ENCODE results near the gene AGBL3. TPM values are rescaled to one million over a fixed set of nuclear protein-coding genes. Genes with fewer than 3 reads are reported as not detected.

AGBL3 gene
- total and polyA plus RNA-seq, 9 of the 15 experiments (the other 6 are each of a cell fraction or from before 2014, with no cell fraction given) = 0.54 to 2.9 (median 1.7) TPM

DNA sequence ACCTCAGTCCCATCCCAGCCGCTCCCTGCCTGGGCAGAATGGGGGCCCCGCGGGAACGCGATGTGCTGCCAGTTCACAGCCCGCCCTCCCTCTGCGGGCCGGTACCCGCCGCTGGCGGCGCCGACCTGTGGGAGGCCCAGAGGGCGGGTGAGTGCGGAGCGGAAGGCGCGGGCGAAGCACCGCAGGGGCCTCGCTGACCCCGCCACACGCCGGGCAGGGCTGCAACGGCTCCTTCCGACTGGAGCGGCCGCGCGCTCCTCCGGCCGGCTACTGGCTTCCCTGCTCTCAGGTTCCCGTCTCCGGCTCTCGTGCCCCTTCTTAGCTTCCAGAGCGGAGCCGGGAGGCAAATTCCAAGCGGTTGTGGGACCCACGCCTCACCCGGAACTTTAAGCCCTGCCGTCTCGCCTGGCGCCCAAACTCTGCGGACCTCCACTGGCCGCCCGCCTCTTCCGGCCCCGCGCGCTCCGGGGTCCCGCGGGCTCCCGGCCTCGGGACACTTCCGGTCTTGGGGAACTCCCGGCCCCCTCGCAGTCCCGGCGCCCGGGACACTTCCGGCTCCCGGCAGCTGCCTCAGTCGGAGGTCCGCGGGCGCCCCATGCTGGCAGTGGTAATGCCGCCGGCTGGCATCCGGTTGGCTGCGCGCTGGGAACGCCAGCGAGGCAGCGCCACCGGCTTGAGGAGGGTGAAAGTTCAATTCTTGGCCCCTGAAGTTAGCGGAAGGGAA lies 184.1 kb downstream of the AGBL3 start, which contains the start of gene CYREN (continued):
- TF ChIP-seq BCLAF1 (IDR thresholded peaks at IDR 0.05; ENCODE audit: borderline replicate concordance in 1 of 2, control insufficient read depth in 1 of 2, low read depth in 2 of 2, low read length in 1 of 2) (peak in 1 of 2 experiments; percentile 98; a peak in 2 of 4 replicates), NFE2 (IDR thresholded peaks at IDR 0.05; ENCODE audit: low read depth) (no peak), NFRKB (IDR thresholded peaks at IDR 0.05; ENCODE audit: low read depth) (peak; percentile 77; the same call in 1 of the 2 replicates), UBTF (IDR thresholded peaks at IDR 0.05; ENCODE audit: borderline replicate concordance in 1 of 2, low read depth in 2 of 2, low read length in 2 of 2) (peak; percentile 90 to 96), USF1 (CRISPR knock-in tag; IDR thresholded peaks at IDR 0.05) (0 out of 2 replicates have a peak, but pooled peaks have one; percentile 46), TAF7 (tag; IDR thresholded peaks at IDR 0.05) (peak; percentile 61), KDM4B (IDR thresholded peaks at IDR 0.05; ENCODE audit: borderline replicate concordance in 2 of 2, low read depth in 1 of 2) (peak in 1 of 2 experiments; percentile 98; a peak in 2 of 4 replicates), SOX6 (IDR thresholded peaks at IDR 0.05) (peak; percentile 79; the same call in 1 of the 2 replicates)
- TF ChIP-seq, protein P1, sequence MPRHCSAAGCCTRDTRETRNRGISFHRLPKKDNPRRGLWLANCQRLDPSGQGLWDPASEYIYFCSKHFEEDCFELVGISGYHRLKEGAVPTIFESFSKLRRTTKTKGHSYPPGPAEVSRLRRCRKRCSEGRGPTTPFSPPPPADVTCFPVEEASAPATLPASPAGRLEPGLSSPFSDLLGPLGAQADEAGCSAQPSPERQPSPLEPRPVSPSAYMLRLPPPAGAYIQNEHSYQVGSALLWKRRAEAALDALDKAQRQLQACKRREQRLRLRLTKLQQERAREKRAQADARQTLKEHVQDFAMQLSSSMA (CRISPR knock-in tag; IDR thresholded peaks at IDR 0.05) = peak; percentile 83; the same call in 1 of the 2 replicates
